A549 treated with Hydrocortisone at 1 μM for 4 hours (cell line): ENCODE data around the gene TLR4. TPM values are rescaled to one million over a fixed set of nuclear protein-coding genes. Genes with fewer than 3 reads are reported as not detected.

Source experiments
- total RNA-seq: library from RNA; stranded (reverse); fragments of 200-300 nt; extraction: Qiagen RNA extraction; gene quantifications from 5 replicates; pipeline ENCODE4 v1.2.3, GENCODE V29; 2022

The TLR4 gene
- 0.09 to 0.15 TPM (median 0.14 TPM) in 5 replicates for total RNA-seq

GRCh38 chr9:117704024-117704575 is at the start of gene TLR4:
Gene TLR4, plus strand, starts transcription at chr9:117704403. Its CDS starts 70 bp downstream, at chr9:117704473.

